WTC11 (cell line): ENCODE measurements around the gene CRYBA4. TPM values are rescaled to one million over a fixed set of nuclear protein-coding genes. Genes with fewer than 3 reads are reported as not detected.
A peak's percentile ranks its signal among the peaks of the same experiment; 100 is the strongest.

Source experiments
- ATAC-seq: fragments of 200-7000 bp; cut with Tn5 transposase; 2 replicates; pipeline ENCODE4 v1.10.0; 2021; ENCODE audit warnings: mild to moderate bottlenecking, moderate library complexity
- CTCF ChIA-PET: fragments of 300-600 bp; sonication (Branson Sonifier 250); formaldehyde crosslinking; loops from one replicate; lab custom pipeline; 2021; ENCODE audit warnings: antibody characterized with exemption; lab: Charles Lee
- POLR2A ChIA-PET: fragments of 350-600 bp; sonication (Branson Sonifier 250); formaldehyde crosslinking; loops from one replicate; lab custom pipeline; 2021; ENCODE audit warnings: antibody characterized with exemption; lab: Charles Lee
- DNase-seq: peaks from one replicate; pipeline ENCODE4 v3.0.0; 2021; ENCODE audit warnings: low spot score
- H3K27ac Mint-ChIP-seq: 2 replicates; pipeline ENCODE4 v1.8.0; 2021; ENCODE audit warnings: mixed read lengths
- H3K27me3 Mint-ChIP-seq: 2 replicates; pipeline ENCODE4 v1.8.0; 2021; ENCODE audit warnings: low read depth, mild to moderate bottlenecking, moderate library complexity, mixed read lengths
- H3K36me3 Mint-ChIP-seq: 2 replicates; pipeline ENCODE4 v1.8.0; 2021; ENCODE audit warnings: mixed read lengths
- H3K4me1 Mint-ChIP-seq: 2 replicates; pipeline ENCODE4 v1.8.0; 2022; ENCODE audit warnings: mixed read lengths
- H3K4me3 Mint-ChIP-seq: 2 replicates; pipeline ENCODE4 v1.8.0; 2021; ENCODE audit warnings: mild to moderate bottlenecking, moderate library complexity, mixed read lengths
- H3K9me3 Mint-ChIP-seq: 2 replicates; pipeline ENCODE4 v1.8.0; 2021; ENCODE audit warnings: mixed read lengths
- ATF1 ChIP-seq: sonication (generic); formaldehyde crosslinking; IDR thresholded peaks from 2 replicates; pipeline ENCODE4 v1.8.1; 2023; ENCODE audit warnings: mild to moderate bottlenecking, moderate library complexity, missing genetic modification reagents
- GRHL2 ChIP-seq: fragments of 250-450 bp; sonication (Bioruptor Pico); IDR thresholded peaks from 2 replicates; pipeline ENCODE4 v1.8.0; 2022; ENCODE audit warnings: mild to moderate bottlenecking, moderate library complexity; ENCODE audit not compliant: insufficient replicate concordance, severe bottlenecking
- KAT7 ChIP-seq: sonication (generic); formaldehyde crosslinking; IDR thresholded peaks from 2 replicates; pipeline ENCODE4 v1.8.1; 2023; ENCODE audit warnings: missing genetic modification reagents, mild to moderate bottlenecking, borderline replicate concordance
- NR2C2 ChIP-seq: sonication (generic); formaldehyde crosslinking; IDR thresholded peaks from 2 replicates; pipeline ENCODE4 v1.8.0; 2022; ENCODE audit warnings: mild to moderate bottlenecking, missing genetic modification reagents
- NR3C1 ChIP-seq: sonication (generic); formaldehyde crosslinking; conservative IDR thresholded peaks from 2 replicates; pipeline ENCODE4 v1.8.1; 2023; ENCODE audit warnings: low read depth, mild to moderate bottlenecking, missing genetic modification reagents
- SMAD3 ChIP-seq: sonication (generic); formaldehyde crosslinking; IDR thresholded peaks from 2 replicates; pipeline ENCODE4 v1.8.0; 2022; ENCODE audit warnings: missing genetic modification reagents, mild to moderate bottlenecking, borderline replicate concordance
- SOX15 ChIP-seq: fragments of 250-450 bp; sonication (Bioruptor Pico); IDR thresholded peaks from 2 replicates; pipeline ENCODE4 v1.9.0; 2021; ENCODE audit warnings: mild to moderate bottlenecking
- SP1 ChIP-seq: sonication (generic); formaldehyde crosslinking; conservative IDR thresholded peaks from 2 replicates; pipeline ENCODE4 v1.8.1; 2022; ENCODE audit warnings: missing genetic modification reagents
- TEAD1 ChIP-seq: sonication (generic); formaldehyde crosslinking; IDR thresholded peaks from 2 replicates; pipeline ENCODE4 v1.8.0; 2022; ENCODE audit warnings: mild to moderate bottlenecking, missing genetic modification reagents
- USF2 ChIP-seq: sonication (generic); formaldehyde crosslinking; IDR thresholded peaks from 2 replicates; pipeline ENCODE4 v1.8.1; 2023; ENCODE audit warnings: mild to moderate bottlenecking, missing genetic modification reagents, moderate library complexity
- ZBTB21 ChIP-seq: sonication (generic); formaldehyde crosslinking; IDR thresholded peaks from 2 replicates; pipeline ENCODE4 v1.8.1; 2023; ENCODE audit warnings: mild to moderate bottlenecking, missing genetic modification reagents, borderline replicate concordance
- ZMAT4 ChIP-seq: fragments of 250-450 bp; sonication (Bioruptor Pico); IDR thresholded peaks from 2 replicates; pipeline ENCODE4 v1.9.0; 2021; ENCODE audit warnings: mild to moderate bottlenecking
- ZNF121 ChIP-seq: sonication (generic); formaldehyde crosslinking; IDR thresholded peaks from 2 replicates; pipeline ENCODE4 v1.8.0; 2023; ENCODE audit warnings: missing genetic modification reagents
- ZNF232 ChIP-seq: sonication (generic); formaldehyde crosslinking; IDR thresholded peaks from 2 replicates; pipeline ENCODE4 v1.8.0; 2022; ENCODE audit warnings: mild to moderate bottlenecking, missing genetic modification reagents
- ZNF317 ChIP-seq: sonication (generic); formaldehyde crosslinking; IDR thresholded peaks from 2 replicates; pipeline ENCODE4 v1.8.1; 2023; ENCODE audit warnings: low read depth, mild to moderate bottlenecking, moderate library complexity, missing genetic modification reagents, borderline replicate concordance
- total RNA-seq: library from RNA; stranded (reverse); gene quantifications from 3 replicates; pipeline ENCODE4 v1.2.3, GENCODE V29; 2021
- TF ChIP-seq, protein P1 (sequence below): sonication (generic); formaldehyde crosslinking; IDR thresholded peaks from 2 replicates; pipeline ENCODE4 v1.8.1; 2023; ENCODE audit warnings: mild to moderate bottlenecking, missing genetic modification reagents, borderline replicate concordance
- TF ChIP-seq, protein P2 (sequence below): fragments of 250-450 bp; sonication (Bioruptor Pico); IDR thresholded peaks from 2 replicates; pipeline ENCODE4 v1.9.0; 2021; ENCODE audit warnings: moderate library complexity, mild to moderate bottlenecking, inconsistent platforms, borderline replicate concordance
- TF ChIP-seq, protein P3 (sequence below): sonication (generic); formaldehyde crosslinking; IDR thresholded peaks from 2 replicates; pipeline ENCODE4 v1.8.0; 2022; ENCODE audit warnings: mild to moderate bottlenecking, missing genetic modification reagents
- TF ChIP-seq, protein P4 (sequence below): sonication (generic); formaldehyde crosslinking; IDR thresholded peaks from 2 replicates; pipeline ENCODE4 v1.8.1; 2023; ENCODE audit warnings: mild to moderate bottlenecking, missing genetic modification reagents

The CRYBA4 gene
- total RNA-seq, 1 experiment from 2014 or later, result 0.81 TPM

DNA sequence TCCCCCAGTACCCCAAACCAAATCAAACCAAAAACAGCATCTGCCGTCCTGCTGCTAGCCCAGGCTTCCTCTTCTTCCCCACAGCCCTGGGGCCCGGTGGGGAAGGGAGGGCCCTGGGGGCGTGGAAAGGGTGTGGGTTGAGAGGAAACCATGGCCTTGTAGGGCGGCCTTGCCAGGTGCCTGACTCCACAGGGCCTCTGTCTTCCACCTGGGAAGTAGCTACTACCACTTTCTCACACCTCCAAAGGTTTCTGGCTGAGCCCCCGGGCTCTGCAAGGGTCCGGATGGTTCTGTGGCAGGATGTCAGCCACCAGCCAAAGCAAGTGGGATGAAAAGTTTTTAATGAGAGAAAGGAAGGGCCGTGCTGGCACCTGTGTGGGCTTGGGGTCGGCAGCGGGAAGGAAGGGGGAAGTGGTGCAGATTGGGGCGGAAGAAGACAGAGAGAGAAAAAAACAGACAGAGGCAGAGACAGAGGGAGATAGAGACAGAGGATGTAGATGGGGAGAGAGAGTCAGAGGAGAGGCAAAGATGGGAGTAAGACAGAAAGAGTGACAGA lies 42.4 kb upstream of the CRYBA4 start:
- H3K9me3 Mint-ChIP-seq, result no peaks in the 10 kb centered on the region
- peaks cover 72% of the 10 kb centered on the region for H3K4me1 Mint-ChIP-seq
- ChIA-PET POLR2A (interaction anchor here (0.6 to 1.2 kb wide), 3 partner anchors 10 to 63 kb away, joined by 3 read pairs; no protein-coding TSS in a partner anchor), CTCF (interaction anchor here (0.9 kb wide), 1 partner anchor 64 kb away, joined by 3 read pairs; no protein-coding TSS in a partner anchor)
- ATAC-seq, result peak; percentile 27
- H3K4me3 Mint-ChIP-seq, result peak overlapping the region; percentile 23; the same call in 1 of the 2 replicates
- no peak for DNase-seq
- no peaks in the 10 kb centered on the region for H3K27me3 Mint-ChIP-seq
- H3K36me3 Mint-ChIP-seq, result peaks cover 26% of the 10 kb centered on the region
- TF ChIP-seq ZNF121 (CRISPR knock-in tag), result no peak
- no peak for TF ChIP-seq ZBTB21
- TF ChIP-seq, protein P1, sequence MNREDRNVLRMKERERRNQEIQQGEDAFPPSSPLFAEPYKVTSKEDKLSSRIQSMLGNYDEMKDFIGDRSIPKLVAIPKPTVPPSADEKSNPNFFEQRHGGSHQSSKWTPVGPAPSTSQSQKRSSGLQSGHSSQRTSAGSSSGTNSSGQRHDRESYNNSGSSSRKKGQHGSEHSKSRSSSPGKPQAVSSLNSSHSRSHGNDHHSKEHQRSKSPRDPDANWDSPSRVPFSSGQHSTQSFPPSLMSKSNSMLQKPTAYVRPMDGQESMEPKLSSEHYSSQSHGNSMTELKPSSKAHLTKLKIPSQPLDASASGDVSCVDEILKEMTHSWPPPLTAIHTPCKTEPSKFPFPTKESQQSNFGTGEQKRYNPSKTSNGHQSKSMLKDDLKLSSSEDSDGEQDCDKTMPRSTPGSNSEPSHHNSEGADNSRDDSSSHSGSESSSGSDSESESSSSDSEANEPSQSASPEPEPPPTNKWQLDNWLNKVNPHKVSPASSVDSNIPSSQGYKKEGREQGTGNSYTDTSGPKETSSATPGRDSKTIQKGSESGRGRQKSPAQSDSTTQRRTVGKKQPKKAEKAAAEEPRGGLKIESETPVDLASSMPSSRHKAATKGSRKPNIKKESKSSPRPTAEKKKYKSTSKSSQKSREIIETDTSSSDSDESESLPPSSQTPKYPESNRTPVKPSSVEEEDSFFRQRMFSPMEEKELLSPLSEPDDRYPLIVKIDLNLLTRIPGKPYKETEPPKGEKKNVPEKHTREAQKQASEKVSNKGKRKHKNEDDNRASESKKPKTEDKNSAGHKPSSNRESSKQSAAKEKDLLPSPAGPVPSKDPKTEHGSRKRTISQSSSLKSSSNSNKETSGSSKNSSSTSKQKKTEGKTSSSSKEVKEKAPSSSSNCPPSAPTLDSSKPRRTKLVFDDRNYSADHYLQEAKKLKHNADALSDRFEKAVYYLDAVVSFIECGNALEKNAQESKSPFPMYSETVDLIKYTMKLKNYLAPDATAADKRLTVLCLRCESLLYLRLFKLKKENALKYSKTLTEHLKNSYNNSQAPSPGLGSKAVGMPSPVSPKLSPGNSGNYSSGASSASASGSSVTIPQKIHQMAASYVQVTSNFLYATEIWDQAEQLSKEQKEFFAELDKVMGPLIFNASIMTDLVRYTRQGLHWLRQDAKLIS (CRISPR knock-in tag), result no peak
- no peak for TF ChIP-seq KAT7 (CRISPR knock-in tag)
- no peak for TF ChIP-seq USF2 (CRISPR knock-in tag)
- no peak for TF ChIP-seq NR3C1
- TF ChIP-seq, protein P2, sequence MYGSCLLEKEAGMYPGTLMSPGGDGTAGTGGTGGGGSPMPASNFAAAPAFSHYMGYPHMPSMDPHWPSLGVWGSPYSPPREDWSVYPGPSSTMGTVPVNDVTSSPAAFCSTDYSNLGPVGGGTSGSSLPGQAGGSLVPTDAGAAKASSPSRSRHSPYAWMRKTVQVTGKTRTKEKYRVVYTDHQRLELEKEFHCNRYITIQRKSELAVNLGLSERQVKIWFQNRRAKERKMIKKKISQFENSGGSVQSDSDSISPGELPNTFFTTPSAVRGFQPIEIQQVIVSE (CRISPR knock-in tag), result no peak
- no peak for TF ChIP-seq ATF1 (CRISPR knock-in tag)
- TF ChIP-seq SMAD3 (CRISPR knock-in tag), result no peak
- TF ChIP-seq, all 79 proteins: peak for 0
- peak overlapping the region; percentile 95; the same call in 1 of the 2 replicates for H3K27ac Mint-ChIP-seq

DNA sequence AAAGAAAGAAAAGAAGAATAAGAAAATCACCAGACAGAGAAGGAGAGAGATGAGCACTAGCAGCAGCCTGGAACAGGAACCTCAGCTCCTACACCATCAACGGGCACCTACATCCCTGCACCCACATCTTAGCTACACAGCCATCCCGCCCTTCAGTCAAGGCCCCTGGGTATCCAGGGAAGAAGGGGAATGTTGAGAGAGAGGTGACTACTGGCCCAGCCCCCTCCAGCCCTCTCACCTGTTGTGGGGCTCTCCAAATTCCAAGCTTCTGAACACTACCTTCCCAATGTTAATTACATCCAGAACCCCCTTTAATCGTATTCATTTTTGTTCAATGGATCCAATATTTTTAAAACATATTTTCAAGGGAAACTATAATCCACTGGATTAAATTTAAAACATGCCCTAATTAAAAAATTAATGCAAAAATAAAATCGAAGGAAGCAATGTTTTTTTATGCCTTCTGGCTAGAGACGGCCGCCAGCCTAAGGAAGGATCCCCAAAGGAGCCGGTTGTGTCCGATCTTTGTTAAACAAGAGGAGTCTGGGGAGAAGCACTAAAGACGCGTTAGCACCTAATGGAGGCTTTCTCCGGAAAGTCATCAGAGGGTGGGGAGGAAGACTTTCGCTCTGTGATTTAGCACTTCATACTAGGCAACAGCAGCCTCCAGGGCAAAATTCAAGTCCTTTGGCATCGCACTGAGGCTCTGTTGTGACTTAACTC lies 41.4 kb upstream of the CRYBA4 start:
- Mint-ChIP-seq H3K4me1 (peaks cover 72% of the 10 kb centered on the region), H3K9me3 (no peaks in the 10 kb centered on the region), H3K36me3 (peaks cover 26% of the 10 kb centered on the region), H3K4me3 (peak overlapping the region; percentile 32), H3K27ac (peak overlapping the region; percentile 95), H3K27me3 (no peaks in the 10 kb centered on the region)
- DNase-seq (no peak), ATAC-seq (peak; percentile 73)
- CTCF ChIA-PET, result interaction anchor here (0.5 to 0.9 kb wide), 3 partner anchors 9 to 63 kb away, joined by 3 read pairs; partner anchors contain the start of gene TPST2
- TF ChIP-seq ZMAT4 (CRISPR knock-in tag) (no peak), NR2C2 (CRISPR knock-in tag) (no peak), ZNF317 (CRISPR knock-in tag) (0 out of 2 replicates have a peak, but pooled peaks have one; percentile 39)
- POLR2A ChIA-PET, result interaction anchor here (0.6 to 1.2 kb wide), 3 partner anchors 9 to 47 kb away, joined by 3 read pairs; no protein-coding TSS in a partner anchor

GRCh38 chr22:26581026-26581425 lies 40.7 kb upstream of the CRYBA4 start:
- no peaks in the 10 kb centered on the region for H3K9me3 Mint-ChIP-seq
- H3K27ac Mint-ChIP-seq, result peak overlapping the region; percentile 95
- CTCF ChIA-PET, result no interaction called here
- POLR2A ChIA-PET, result no interaction called here
- peaks cover 73% of the 10 kb centered on the region for H3K4me1 Mint-ChIP-seq
- ATAC-seq, result no peak
- H3K36me3 Mint-ChIP-seq, result peaks cover 26% of the 10 kb centered on the region
- H3K27me3 Mint-ChIP-seq, result no peaks in the 10 kb centered on the region
- no peak overlapping the region for H3K4me3 Mint-ChIP-seq
- DNase-seq, result no peak
- TF ChIP-seq GRHL2, result no peak
- TF ChIP-seq ZNF121 (CRISPR knock-in tag), result no peak
- TF ChIP-seq, protein P3, sequence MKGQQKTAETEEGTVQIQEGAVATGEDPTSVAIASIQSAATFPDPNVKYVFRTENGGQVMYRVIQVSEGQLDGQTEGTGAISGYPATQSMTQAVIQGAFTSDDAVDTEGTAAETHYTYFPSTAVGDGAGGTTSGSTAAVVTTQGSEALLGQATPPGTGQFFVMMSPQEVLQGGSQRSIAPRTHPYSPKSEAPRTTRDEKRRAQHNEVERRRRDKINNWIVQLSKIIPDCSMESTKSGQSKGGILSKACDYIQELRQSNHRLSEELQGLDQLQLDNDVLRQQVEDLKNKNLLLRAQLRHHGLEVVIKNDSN (CRISPR knock-in tag), result no peak
- TF ChIP-seq, protein P4, sequence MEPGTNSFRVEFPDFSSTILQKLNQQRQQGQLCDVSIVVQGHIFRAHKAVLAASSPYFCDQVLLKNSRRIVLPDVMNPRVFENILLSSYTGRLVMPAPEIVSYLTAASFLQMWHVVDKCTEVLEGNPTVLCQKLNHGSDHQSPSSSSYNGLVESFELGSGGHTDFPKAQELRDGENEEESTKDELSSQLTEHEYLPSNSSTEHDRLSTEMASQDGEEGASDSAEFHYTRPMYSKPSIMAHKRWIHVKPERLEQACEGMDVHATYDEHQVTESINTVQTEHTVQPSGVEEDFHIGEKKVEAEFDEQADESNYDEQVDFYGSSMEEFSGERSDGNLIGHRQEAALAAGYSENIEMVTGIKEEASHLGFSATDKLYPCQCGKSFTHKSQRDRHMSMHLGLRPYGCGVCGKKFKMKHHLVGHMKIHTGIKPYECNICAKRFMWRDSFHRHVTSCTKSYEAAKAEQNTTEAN, result no peak
- TF ChIP-seq TEAD1, result no peak
- no peak for TF ChIP-seq SOX15 (CRISPR knock-in tag)
- TF ChIP-seq ZNF232 (CRISPR knock-in tag), result no peak
- TF ChIP-seq SP1 (CRISPR knock-in tag), result no peak
